K562 (cell line): Measurements from ENCODE around the gene TCEANC.

Experiments used
- CEBPB ChIP-seq: fragments of 450-650 bp; IDR thresholded peaks from 2 replicates; pipeline ENCODE4 v1.6.1; 2016; ENCODE audit warnings: missing genetic modification characterization, missing compliant biosample characterization
- HMG20A ChIP-seq: fragments of 450-650 bp; formaldehyde crosslinking; conservative IDR thresholded peaks from 2 replicates; pipeline ENCODE4 v1.4.0; 2020; ENCODE audit warnings: mild to moderate bottlenecking, mixed read lengths
- MEF2A ChIP-seq: IDR thresholded peaks from 2 replicates; pipeline ENCODE4 v1.6.1; 2011; ENCODE audit warnings: low read depth, mild to moderate bottlenecking, low read length, moderate library complexity; ENCODE audit not compliant: control insufficient read depth
- MYC ChIP-seq, 2 experiments: fragments of 250-450 bp in 1 of 2; sonication (Bioruptor Pico) in 1 of 2; IDR thresholded peaks; 2 replicates each; pipeline versions ENCODE4 v1.5.1 to v1.6.1; 2012 to 2021; ENCODE audit warnings: low read depth in 2 of 2, borderline replicate concordance in 1 of 2, improper control_type of control experiment in 1 of 2, low read length in 1 of 2, mild to moderate bottlenecking in 1 of 2, moderate library complexity in 1 of 2
- USF2 ChIP-seq: sonication (generic); formaldehyde crosslinking; IDR thresholded peaks from 2 replicates; pipeline ENCODE4 v1.5.0; 2020; ENCODE audit warnings: missing genetic modification reagents

GRCh38 chrX:13697455-13697854, 44.5 kb downstream of the TCEANC start:
- TF ChIP-seq USF2 (no peak), CEBPB (tag) (no peak), MYC (IDR thresholded peaks at IDR 0.05; ENCODE audit: low read depth, low read length) (no peak), MYC (CRISPR knock-in tag; IDR thresholded peaks at IDR 0.05; ENCODE audit: borderline replicate concordance, low read depth) (no peak), MEF2A (no peak), HMG20A (CRISPR knock-in tag) (no peak)
